Heart right ventricle (tissue), 16 donors: ENCODE results near the gene PTPRG. TPM values are rescaled to one million over a fixed set of nuclear protein-coding genes. Genes with fewer than 3 reads are reported as not detected.

ENCODE experiments used
- ATAC-seq, 8 donors: fragments of 200-7000 bp; cut with Tn5 transposase; one replicate each; pipeline ENCODE4 v1.9.1; 2020; ENCODE audit warnings: mild to moderate bottlenecking in 8 of 8, moderate library complexity in 8 of 8, moderate number of reproducible peaks in 1 of 8
- DNase-seq, 2 donors: peaks; one replicate each; pipeline ENCODE4 v3.0.0-alpha.2; 2020
- H3K27ac ChIP-seq, 10 donors: fragments of 200-600 bp; sonication (generic) in 2 of 10; one replicate each; pipeline versions ENCODE4 v1.5.0 to v1.8.0; 2020 to 2022; ENCODE audit warnings: mild to moderate bottlenecking in 3 of 10
- H3K27me3 ChIP-seq, 7 donors: fragments of 200-600 bp; one replicate each; pipeline ENCODE4 v1.8.0; 2021 to 2022; ENCODE audit warnings: mild to moderate bottlenecking in 2 of 7
- H3K36me3 ChIP-seq, 9 donors: fragments of 200-600 bp; sonication (generic) in 1 of 9; one replicate each; pipeline versions ENCODE4 v1.5.0 to v1.8.0; 2020 to 2022; ENCODE audit warnings: mild to moderate bottlenecking in 2 of 9
- H3K4me1 ChIP-seq, 9 donors: fragments of 200-600 bp; sonication (generic) in 1 of 9; one replicate each; pipeline versions ENCODE4 v1.5.0 to v1.8.0; 2020 to 2022; ENCODE audit warnings: mild to moderate bottlenecking in 4 of 9
- H3K4me3 ChIP-seq, 10 donors: fragments of 200-600 bp; sonication (generic) in 2 of 10; one replicate each; pipeline versions ENCODE4 v1.5.0 to v1.8.0; 2020 to 2022; ENCODE audit warnings: mild to moderate bottlenecking in 7 of 10, moderate library complexity in 2 of 10
- H3K9me3 ChIP-seq, 11 donors: fragments of 200-600 bp in 10 of 11; sonication (generic) in 2 of 11; one replicate each; pipeline versions ENCODE4 v1.5.0 to v1.8.0; 2013 to 2022; ENCODE audit warnings: mild to moderate bottlenecking in 2 of 11, control low read depth in 1 of 11, moderate library complexity in 1 of 11
- CTCF ChIP-seq, 9 donors: fragments of 200-600 bp; sonication (generic) in 2 of 9; IDR thresholded peaks; one replicate each; pipeline versions ENCODE4 v1.5.0 to v1.8.0; 2021 to 2022; ENCODE audit warnings: antibody characterized with exemption in 9 of 9, mild to moderate bottlenecking in 5 of 9, moderate library complexity in 1 of 9
- WGBS, 2 donors: extraction: QIAGEN DNeasy Blood & Tissue Kit; methylation state at CpG; one replicate each; pipeline ENCODE4 v1.1.7; 2013; ENCODE audit warnings: inconsistent platforms in 1 of 2; 5-methylcytosine and 5-hydroxymethylcytosine counted together
- intact Hi-C, 10 donors: fragments of 100-400 bp; cut with DNase I; formaldehyde crosslinking; loops; one replicate each; pipeline versions ENCODE4 v1.11.1 to v1.14.2; 2022
- polyA plus RNA-seq, 2 donors: library from polyadenylated mRNA; stranded (reverse); fragments of 200-250 nt; gene quantifications; one replicate each; pipeline ENCODE4 v1.2.3, GENCODE V29; 2013
- total RNA-seq, 10 donors: library from RNA; stranded (reverse); fragmentation: NEBNext Ultra II Directional in 3 of 10; extraction: Animal tissue kit (Norgen Biotek cat#: 25700) in 3 of 10; gene quantifications; one replicate each; pipeline versions ENCODE4 v1.2.1 to v1.2.4, GENCODE V29; 2021 to 2023
- donor health status: Arrhythmogenic right ventricular cardiomyopathy.
- donor health status: ischemic (EF 13 %, LVEDD 7.1; RV severe dilation, severe dysfunction).
- donor health status: healthy with polysubstance abuse.
- donor health status: DM: no; HTN: yes; CAD: no.
- donor health status: DM: no; HTN: no; CAD: no.
- donor health status: ischemic (EF 25% LVEDD 6.9; RV normal size, moderate dysfunction).
- donor health status: ischemic (EF 25% LVEDD 5.7; RV mildly dilated, moderate dysfunction).
- donor health status: healthy.
- donor health status: DM: yes; HTN: yes; CAD: no.
- donor health status: Ischemic cardiomyopathy.
- donor health status: ischemic (EF 35%, LVEDD 5.7; RV mildly dilated, moderate dysfunction).
- donor health status: nonischemic (EF 11% LVEDD 7.7; RV severe dilation, severe dysfunction).
- donor health status: DM: yes; HTN: yes; CAD: no.
- donor health status: PGD.
- donor health status: ischemic (EF 29% LVEDD 5.4; RV normal size, mild dysfunction).
- donor health status: nonischemic (EF 23%, LVEDD 6.1; RV moderate dilation, normal function).

The PTPRG gene
- total and polyA plus RNA-seq, 12 donors = 10.1 to 38.3 (median 32.6) TPM

GRCh38 chr3:61820306-61820992 is 259.1 kb downstream of the PTPRG start:
- H3K9me3 ChIP-seq = no peaks in the 10 kb centered on the region
- H3K27ac ChIP-seq = peak overlapping the region in 1 of 10 donors; percentile 64
- H3K4me3 ChIP-seq = no peak overlapping the region
- no peaks in the 10 kb centered on the region for H3K27me3 ChIP-seq
- DNase-seq (no peak), ATAC-seq (no peak)
- intact Hi-C loops = no loop called here
- peaks cover 0 to 47% (median 23%) of the 10 kb centered on the region in 9 donors for H3K4me1 ChIP-seq
- WGBS, 2 donors = 88 to 90% methylated on average over 6 of the region's 6 CpGs
- no peaks in the 10 kb centered on the region for H3K36me3 ChIP-seq
- no peak for TF ChIP-seq CTCF (IDR thresholded peaks at IDR 0.05)

GRCh38 chr3:61821823-61822251 is 260.5 kb downstream of the PTPRG start:
- H3K9me3 ChIP-seq = no peaks in the 10 kb centered on the region
- peaks cover 0 to 57% (median 24%) of the 10 kb centered on the region in 9 donors for H3K4me1 ChIP-seq
- TF ChIP-seq CTCF (IDR thresholded peaks at IDR 0.05) = no peak
- H3K27ac ChIP-seq = peak overlapping the region in 8 of 10 donors; percentile 17 to 64 (median 43)
- DNase-seq (no peak), ATAC-seq (peak in 6 of 8 donors; percentile 20 to 52 (median 26))
- no peaks in the 10 kb centered on the region for H3K27me3 ChIP-seq
- intact Hi-C loops = no loop called here
- no peaks in the 10 kb centered on the region for H3K36me3 ChIP-seq
- WGBS, 2 donors = 68 to 70% methylated on average over 1 of the region's 1 CpG
- H3K4me3 ChIP-seq = no peak overlapping the region

GRCh38 chr3:61822588-61822987 is 261.2 kb downstream of the PTPRG start:
- H3K4me1 ChIP-seq = peaks cover 0 to 64% (median 31%) of the 10 kb centered on the region in 9 donors
- ATAC-seq = peak in 3 of 8 donors; percentile 27 to 58 (median 48)

GRCh38 chr3:61824553-61825135 is 263.3 kb downstream of the PTPRG start:
- Histone ChIP-seq H3K27me3 (no peaks in the 10 kb centered on the region), H3K4me1 (peaks cover 12 to 79% (median 52%) of the 10 kb centered on the region in 9 donors), H3K9me3 (no peaks in the 10 kb centered on the region), H3K27ac (no peak overlapping the region), H3K4me3 (no peak overlapping the region), H3K36me3 (no peaks in the 10 kb centered on the region)
- intact Hi-C loops = no loop called here
- DNase-seq = no peak
- ATAC-seq = no peak
- TF ChIP-seq CTCF (IDR thresholded peaks at IDR 0.05) = no peak
- 95 to 98% methylated on average over 2 of the region's 2 CpGs for WGBS, 2 donors

More at GRCh38 chr3:61822588-61822987, 261.2 kb downstream of the PTPRG start:
- Histone ChIP-seq H3K27ac (peak overlapping the region in 8 of 10 donors; percentile 17 to 64 (median 43)), H3K4me3 (no peak overlapping the region), H3K27me3 (no peaks in the 10 kb centered on the region), H3K36me3 (no peaks in the 10 kb centered on the region), H3K9me3 (no peaks in the 10 kb centered on the region)
- no peak for DNase-seq
- no peak for TF ChIP-seq CTCF (IDR thresholded peaks at IDR 0.05)
- intact Hi-C loops = no loop called here
- 79 to 90% methylated on average over 2 of the region's 2 CpGs for WGBS, 2 donors
